Mammary epithelial cell (primary cell): ENCODE data around the gene USP48.

Experiments used
- EZH2 ChIP-seq: IDR thresholded peaks from 2 replicates; pipeline ENCODE4 v1.6.1; 2012; ENCODE audit warnings: low read length, inconsistent platforms, borderline replicate concordance
- TF ChIP-seq, protein P1 (sequence below), 2 donors: IDR thresholded peaks in 1 of 2; conservative IDR thresholded peaks in 1 of 2; 2 replicates each; pipeline ENCODE4 v1.5.1; 2011 to 2012; ENCODE audit warnings: inconsistent platforms in 2 of 2, low read length in 2 of 2, mild to moderate bottlenecking in 2 of 2, control low read depth in 1 of 2, low read depth in 1 of 2; ENCODE audit not compliant: insufficient read depth in 1 of 2; ENCODE audit errors: extremely low read depth in 1 of 2

DNA sequence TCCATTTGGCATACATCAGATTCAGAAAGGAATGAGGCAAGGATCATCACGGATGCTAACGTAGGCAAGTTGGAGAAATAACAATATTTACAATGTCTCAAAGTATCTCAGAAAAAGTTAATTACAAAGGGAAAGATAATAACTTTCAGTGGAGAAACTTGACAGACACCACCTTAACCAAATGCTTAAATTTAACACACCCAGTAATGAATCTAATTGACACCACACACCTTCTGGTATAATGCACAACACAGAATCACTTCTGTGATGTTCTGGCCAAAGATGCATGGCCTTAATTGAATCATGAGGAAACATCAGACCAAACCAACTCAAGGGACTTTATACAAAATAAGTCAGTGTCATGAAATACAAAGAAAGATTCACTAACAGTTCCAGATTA is 23.1 kb downstream of the USP48 start:
- TF ChIP-seq, protein P1, sequence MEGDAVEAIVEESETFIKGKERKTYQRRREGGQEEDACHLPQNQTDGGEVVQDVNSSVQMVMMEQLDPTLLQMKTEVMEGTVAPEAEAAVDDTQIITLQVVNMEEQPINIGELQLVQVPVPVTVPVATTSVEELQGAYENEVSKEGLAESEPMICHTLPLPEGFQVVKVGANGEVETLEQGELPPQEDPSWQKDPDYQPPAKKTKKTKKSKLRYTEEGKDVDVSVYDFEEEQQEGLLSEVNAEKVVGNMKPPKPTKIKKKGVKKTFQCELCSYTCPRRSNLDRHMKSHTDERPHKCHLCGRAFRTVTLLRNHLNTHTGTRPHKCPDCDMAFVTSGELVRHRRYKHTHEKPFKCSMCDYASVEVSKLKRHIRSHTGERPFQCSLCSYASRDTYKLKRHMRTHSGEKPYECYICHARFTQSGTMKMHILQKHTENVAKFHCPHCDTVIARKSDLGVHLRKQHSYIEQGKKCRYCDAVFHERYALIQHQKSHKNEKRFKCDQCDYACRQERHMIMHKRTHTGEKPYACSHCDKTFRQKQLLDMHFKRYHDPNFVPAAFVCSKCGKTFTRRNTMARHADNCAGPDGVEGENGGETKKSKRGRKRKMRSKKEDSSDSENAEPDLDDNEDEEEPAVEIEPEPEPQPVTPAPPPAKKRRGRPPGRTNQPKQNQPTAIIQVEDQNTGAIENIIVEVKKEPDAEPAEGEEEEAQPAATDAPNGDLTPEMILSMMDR (conservative IDR thresholded peaks at IDR 0.05 in 1 of 2, IDR thresholded peaks at IDR 0.05 in 1 of 2; ENCODE audit: extremely low read depth in 1 of 2, insufficient read depth in 1 of 2, low read depth in 1 of 2, low read length in 2 of 2): no peak
- no peak for TF ChIP-seq EZH2
